ENCODE data around the gene ANKRD39.

Gene ANKRD39

GRCh38 chr2:96826546-96827278 is 31.1 kb downstream of the ANKRD39 start:
- DNase-seq (ENCODE audit: low read depth), result no peak

GRCh38 chr2:96825057-96825456 is 32.8 kb downstream of the ANKRD39 start:
- DNase-seq (ENCODE audit: low read depth), result no peak

- DNase-seq (ENCODE audit: low read depth), result no peak
Measured at GRCh38 chr2:96824079-96824870, 33.5 kb downstream of the ANKRD39 start.

- DNase-seq (ENCODE audit: low read depth), result no peak
Measured at GRCh38 chr2:96823198-96823597, 34.6 kb downstream of the ANKRD39 start.

- no peak for DNase-seq (ENCODE audit: low read depth)
Measured at GRCh38 chr2:96822786-96823185, 35.0 kb downstream of the ANKRD39 start.

GRCh38 chr2:96821113-96821675 is 36.6 kb downstream of the ANKRD39 start:
- DNase-seq (ENCODE audit: low read depth), result no peak

- DNase-seq (ENCODE audit: low read depth), result no peak
Measured at GRCh38 chr2:96819876-96820511, 37.8 kb downstream of the ANKRD39 start.

- no peak for DNase-seq (ENCODE audit: low read depth)
Measured at GRCh38 chr2:96819128-96819875, 38.5 kb downstream of the ANKRD39 start.

GRCh38 chr2:96817882-96818281 is 39.9 kb downstream of the ANKRD39 start:
- no peak for DNase-seq (ENCODE audit: low read depth)

- DNase-seq (ENCODE audit: low read depth), result no peak
Measured at GRCh38 chr2:96816836-96817702, 40.7 kb downstream of the ANKRD39 start.

GRCh38 chr2:96816127-96816835 is 41.5 kb downstream of the ANKRD39 start, which contains the start of gene CNNM3:
Gene CNNM3 (plus strand): TSS chr2:96816268. CDS start chr2:96816278, 10 bp downstream.
- peak; percentile 95 for DNase-seq (ENCODE audit: low read depth)

GRCh38 chr2:96815326-96816126 is 42.3 kb downstream of the ANKRD39 start:
- no peak for DNase-seq (ENCODE audit: low read depth)

GRCh38 chr2:96813656-96814055 is 44.2 kb downstream of the ANKRD39 start:
- DNase-seq (ENCODE audit: low read depth), result no peak

GRCh38 chr2:96811917-96812316 is 45.9 kb downstream of the ANKRD39 start:
- no peak for DNase-seq (ENCODE audit: low read depth)

- no peak for DNase-seq (ENCODE audit: low read depth)
Measured at GRCh38 chr2:96810783-96811192, 47.0 kb downstream of the ANKRD39 start.

- no peak for DNase-seq (ENCODE audit: low read depth)
Measured at GRCh38 chr2:96809951-96810782, 47.6 kb downstream of the ANKRD39 start.

- DNase-seq (ENCODE audit: low read depth), result no peak
Measured at GRCh38 chr2:96809216-96809882, 48.5 kb downstream of the ANKRD39 start.

Measured in stimulated activated CD8-positive, alpha-beta memory T cell treated with anti-CD3 and anti-CD28 coated beads, Interleukin-15, amount 100 ng/mL, for 24 hours (primary cell).